ENCODE results near the gene SPEG. TPM values are rescaled to one million over a fixed set of nuclear protein-coding genes. Genes with fewer than 3 reads are reported as not detected.

SPEG gene
- polyA plus RNA-seq, 2 of the 4 experiments (the other 2 are of a cell fraction) = 2.3 to 11.5 TPM

- POLR2A ChIA-PET = interaction anchor here (1.0 kb wide), 1 partner anchor 99 kb away, joined by 3 read pairs; no protein-coding TSS in a partner anchor
Observed at GRCh38 chr2:219430633-219431615, 3.7 kb upstream of the SPEG start.

GRCh38 chr2:219433666-219434467 lies 776 bp upstream of the SPEG start:
- H3K4me3 ChIP-seq = no peak overlapping the region
- H3K9me3 ChIP-seq = no peaks in the 10 kb centered on the region
- ATAC-seq (peak in 1 of 2 experiments; percentile 83; a peak in 3 of 6 replicates), FAIRE-seq (no peak), DNase-seq (ENCODE audit: low read depth in 1 of 2, low spot score in 1 of 2) (peak in 1 of 2 experiments; percentile 71)
- H3K27ac ChIP-seq = no peak overlapping the region
- CTCF ChIA-PET = interaction anchor here (0.8 to 89.4 kb wide), 5 partner anchors 17 to 72 kb away, joined by 3 to 3291 read pairs (median 4); partner anchors contain the start of genes ASIC4, CHPF, GMPPA and TMEM198
- POLR2A ChIA-PET = no interaction called here
- TF ChIP-seq GATA3 (IDR thresholded peaks at IDR 0.05; ENCODE audit: borderline replicate concordance) = no peak
- no peak for TF ChIP-seq HDAC2 (IDR thresholded peaks at IDR 0.05)
- no peak for TF ChIP-seq BHLHE40 (IDR thresholded peaks at IDR 0.05; ENCODE audit: low read depth, low read length)
- TF ChIP-seq CTCF (IDR thresholded peaks at IDR 0.05) = peak; percentile 32
- TF ChIP-seq FOXS1 (CRISPR knock-in tag; IDR thresholded peaks at IDR 0.05) = no peak
- TF ChIP-seq HMGXB4 (CRISPR knock-in tag; IDR thresholded peaks at IDR 0.05; ENCODE audit: borderline replicate concordance) = no peak
- peak in 1 of 2 experiments; percentile 40; a peak in 2 of 5 replicates for TF ChIP-seq RAD21 (conservative IDR thresholded peaks at IDR 0.05 in 1 of 2, IDR thresholded peaks at IDR 0.05 in 1 of 2)
- no peaks in the 10 kb centered on the region for H3K4me1 ChIP-seq
- WGBS (ENCODE audit: missing lambda C conversion rate) = 66% methylated on average over 16 of the region's 16 CpGs
- H3K4me2 ChIP-seq = no peak overlapping the region

More at GRCh38 chr2:219430633-219431615, 3.7 kb upstream of the SPEG start:
- peak in 1 of 2 experiments; percentile 46 for DNase-seq (ENCODE audit: low read depth in 1 of 2, low spot score in 1 of 2)
- Histone ChIP-seq H3K9me3 (no peaks in the 10 kb centered on the region), H3K4me1 (no peaks in the 10 kb centered on the region), H3K4me3 (no peak overlapping the region), H3K4me2 (no peak overlapping the region), H3K27ac (0 out of 6 replicates have a peak overlapping the region, but pooled peaks of 1 of the 2 experiments have one; percentile 12)
- peak; percentile 89 to 90 for ATAC-seq
- FAIRE-seq = no peak
- TF ChIP-seq MAZ (IDR thresholded peaks at IDR 0.05; ENCODE audit: borderline replicate concordance, low read depth, low read length) (no peak), RAD21 (conservative IDR thresholded peaks at IDR 0.05 in 1 of 2, IDR thresholded peaks at IDR 0.05 in 1 of 2) (peak; percentile 57 to 60; a peak in 4 of 5 replicates), CTCF (IDR thresholded peaks at IDR 0.05) (peak; percentile 49), EHF (CRISPR knock-in tag; IDR thresholded peaks at IDR 0.05) (no peak), SMC3 (IDR thresholded peaks at IDR 0.05) (peak; percentile 41)
- WGBS (ENCODE audit: missing lambda C conversion rate) = 56% methylated on average over 9 of the region's 9 CpGs
- CTCF ChIA-PET = interaction anchor here (0.6 to 89.4 kb wide), 7 partner anchors 10 to 130 kb away, joined by 3 to 3291 read pairs (median 3); partner anchors contain the start of genes ASIC4, CHPF, GMPPA and TMEM198

- no peak overlapping the region for H3K4me2 ChIP-seq
Observed at GRCh38 chr2:219434468-219434717, 250 bp upstream of the SPEG start.

More at GRCh38 chr2:219434468-219434717, 250 bp upstream of the SPEG start:
- no peaks in the 10 kb centered on the region for H3K4me1 ChIP-seq
- TF ChIP-seq CBX2 (IDR thresholded peaks at IDR 0.05; ENCODE audit: borderline replicate concordance, low read depth) (no peak), TP53 (CRISPR knock-in tag; IDR thresholded peaks at IDR 0.05) (no peak), NR3C1 (IDR thresholded peaks at IDR 0.05) (no peak), GATA3 (IDR thresholded peaks at IDR 0.05; ENCODE audit: borderline replicate concordance) (no peak)
- ATAC-seq = no peak
- ChIA-PET CTCF (interaction anchor here (1.1 to 89.4 kb wide), 3 partner anchors 17 to 72 kb away, joined by 3 to 3291 read pairs (median 3); partner anchors contain the start of genes ASIC4, CHPF, GMPPA and TMEM198), POLR2A (no interaction called here)
- FAIRE-seq = no peak
- H3K9me3 ChIP-seq = no peaks in the 10 kb centered on the region
- DNase-seq (ENCODE audit: low read depth in 1 of 2, low spot score in 1 of 2) = no peak
- no peak overlapping the region for H3K27ac ChIP-seq
- H3K4me3 ChIP-seq = no peak overlapping the region
- whole genome bisulfite sequencing (ENCODE audit: missing lambda C conversion rate) = 77% methylated on average over 9 of the region's 9 CpGs

Data from A549 (cell line).